ENCODE measurements around the gene LZTR1.

GRCh38 chr22:21003782-21004181 is 21.7 kb downstream of the LZTR1 start:
- TF ChIP-seq CTCF (IDR thresholded peaks at IDR 0.05; ENCODE audit: low read depth, low read length) (no peak), EZH2phosphoT487 (IDR thresholded peaks at IDR 0.05; ENCODE audit: low read depth) (no peak)
